Lower leg skin (tissue), 4 donors: ENCODE data around the gene ST14. TPM values are rescaled to one million over a fixed set of nuclear protein-coding genes. Genes with fewer than 3 reads are reported as not detected.
"Not testable (repeated sequence)": the region's sequence is repeated elsewhere in the genome, so short reads cannot be mapped to it uniquely, and the experiment has no call there.

Experiments used
- DNase-seq, 2 donors: peaks; one replicate each; pipeline ENCODE4 v3.0.0-alpha.2; 2019; ENCODE audit warnings: low spot score in 2 of 2
- H3K4me3 ChIP-seq: fragments of 200-600 bp; sonication (generic); 2 replicates; pipeline ENCODE4 v1.5.1; 2017; ENCODE audit warnings: mild to moderate bottlenecking, low read depth; ENCODE audit not compliant: poor library complexity, severe bottlenecking
- POLR2A ChIP-seq, 2 donors: fragments of 450-650 bp; IDR thresholded peaks; one replicate each; pipeline ENCODE4 v1.6.1; 2016 to 2017; ENCODE audit warnings: antibody characterized with exemption in 2 of 2, mild to moderate bottlenecking in 1 of 2, moderate library complexity in 1 of 2
- WGBS, 2 donors: methylation state at CpG; one replicate each; pipeline ENCODE4 v1.1.5; 2018; 5-methylcytosine and 5-hydroxymethylcytosine counted together
- intact Hi-C: fragments of 100-400 bp; cut with DNase I; formaldehyde crosslinking; loops from one replicate; pipeline ENCODE4 v1.15.0; 2023; ENCODE audit warnings: low total_unique reads
- total RNA-seq, 4 donors: library from RNA; depleted of rRNA; stranded (reverse); fragments of >200 nt; gene quantifications; one replicate each; pipeline ENCODE4 v1.1.0, GENCODE V29; 2016
- TF ChIP-seq, protein P1 (sequence below), 3 donors: fragments of 450-650 bp; IDR thresholded peaks; one replicate each; pipeline ENCODE4 v1.5.1; 2016; ENCODE audit warnings: antibody characterized with exemption in 3 of 3, mild to moderate bottlenecking in 3 of 3, moderate library complexity in 2 of 3

ST14 gene
- total RNA-seq, 4 donors from 2014 or later, result 75.4 to 107 (median 87.1) TPM

- no peak for DNase-seq
- no peak overlapping the region for H3K4me3 ChIP-seq
- TF ChIP-seq POLR2A (IDR thresholded peaks at IDR 0.05), result no peak
- TF ChIP-seq, protein P1, sequence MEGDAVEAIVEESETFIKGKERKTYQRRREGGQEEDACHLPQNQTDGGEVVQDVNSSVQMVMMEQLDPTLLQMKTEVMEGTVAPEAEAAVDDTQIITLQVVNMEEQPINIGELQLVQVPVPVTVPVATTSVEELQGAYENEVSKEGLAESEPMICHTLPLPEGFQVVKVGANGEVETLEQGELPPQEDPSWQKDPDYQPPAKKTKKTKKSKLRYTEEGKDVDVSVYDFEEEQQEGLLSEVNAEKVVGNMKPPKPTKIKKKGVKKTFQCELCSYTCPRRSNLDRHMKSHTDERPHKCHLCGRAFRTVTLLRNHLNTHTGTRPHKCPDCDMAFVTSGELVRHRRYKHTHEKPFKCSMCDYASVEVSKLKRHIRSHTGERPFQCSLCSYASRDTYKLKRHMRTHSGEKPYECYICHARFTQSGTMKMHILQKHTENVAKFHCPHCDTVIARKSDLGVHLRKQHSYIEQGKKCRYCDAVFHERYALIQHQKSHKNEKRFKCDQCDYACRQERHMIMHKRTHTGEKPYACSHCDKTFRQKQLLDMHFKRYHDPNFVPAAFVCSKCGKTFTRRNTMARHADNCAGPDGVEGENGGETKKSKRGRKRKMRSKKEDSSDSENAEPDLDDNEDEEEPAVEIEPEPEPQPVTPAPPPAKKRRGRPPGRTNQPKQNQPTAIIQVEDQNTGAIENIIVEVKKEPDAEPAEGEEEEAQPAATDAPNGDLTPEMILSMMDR (IDR thresholded peaks at IDR 0.05), result no peak
- intact Hi-C loops, result no loop called here
These were observed 74.7 kb downstream of the ST14 start for GRCh38 chr11:130234315-130234714.

- 85 to 92% methylated on average over 6 of the region's 6 CpGs for WGBS, 2 donors
- no peak overlapping the region for H3K4me3 ChIP-seq
- TF ChIP-seq, protein P1 (IDR thresholded peaks at IDR 0.05), result no peak
- TF ChIP-seq POLR2A (IDR thresholded peaks at IDR 0.05), result no peak
- DNase-seq, result no peak
- intact Hi-C loops, result no loop called here
These were observed 77.9 kb downstream of the ST14 start for GRCh38 chr11:130237282-130238006.

DNA sequence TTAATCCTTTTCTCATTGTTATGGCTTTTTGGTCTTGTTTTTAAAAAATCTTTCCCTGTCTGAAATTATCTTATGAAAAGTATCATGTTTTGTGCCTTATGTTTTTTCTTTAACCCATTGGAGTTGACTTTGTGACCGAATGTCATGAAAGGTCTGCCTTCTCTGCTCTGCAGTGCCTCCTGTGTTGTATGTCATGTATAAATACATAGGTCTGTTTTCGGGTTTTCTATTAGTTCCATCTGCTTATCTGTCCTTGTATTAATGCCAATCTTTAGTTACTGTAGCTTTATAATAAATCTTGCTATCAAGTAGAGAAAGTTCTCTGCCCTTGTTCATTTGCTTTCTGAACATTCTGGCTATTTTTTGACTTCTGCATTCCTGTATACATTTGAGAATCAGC, 82.1 kb downstream of the ST14 start:
- intact Hi-C loops, result no loop called here
- DNase-seq, result no peak
- no peak overlapping the region for H3K4me3 ChIP-seq
- 92 to 94% methylated on average over 2 of the region's 2 CpGs for WGBS, 2 donors
- TF ChIP-seq, protein P1 (IDR thresholded peaks at IDR 0.05), result no peak
- TF ChIP-seq POLR2A (IDR thresholded peaks at IDR 0.05), result no peak

DNA sequence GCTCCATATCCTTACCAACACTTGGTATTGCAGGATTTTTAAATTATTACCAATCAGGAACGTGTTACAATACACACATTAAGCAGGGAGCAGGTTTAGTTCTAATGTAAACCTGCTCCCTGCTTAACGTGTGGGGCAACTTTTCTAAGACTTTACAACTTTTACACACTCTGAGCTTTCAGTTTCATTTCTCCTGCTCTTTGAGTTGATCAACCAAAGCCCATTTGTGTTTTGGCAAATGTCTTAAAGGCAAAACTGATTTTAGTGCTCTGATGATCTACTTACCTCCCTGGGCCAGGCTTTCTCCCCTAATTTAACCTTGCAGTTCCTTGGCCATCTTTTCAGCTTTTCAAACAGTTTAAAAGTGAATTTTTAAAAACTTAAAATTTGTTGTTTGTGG, 84.2 kb downstream of the ST14 start:
- 69 to 73% methylated on average over 2 of the region's 2 CpGs for WGBS, 2 donors
- DNase-seq, result no peak
- no peak overlapping the region for H3K4me3 ChIP-seq
- intact Hi-C loops, result no loop called here
- TF ChIP-seq, protein P1 (IDR thresholded peaks at IDR 0.05), result no peak
- no peak for TF ChIP-seq POLR2A (IDR thresholded peaks at IDR 0.05)

DNA sequence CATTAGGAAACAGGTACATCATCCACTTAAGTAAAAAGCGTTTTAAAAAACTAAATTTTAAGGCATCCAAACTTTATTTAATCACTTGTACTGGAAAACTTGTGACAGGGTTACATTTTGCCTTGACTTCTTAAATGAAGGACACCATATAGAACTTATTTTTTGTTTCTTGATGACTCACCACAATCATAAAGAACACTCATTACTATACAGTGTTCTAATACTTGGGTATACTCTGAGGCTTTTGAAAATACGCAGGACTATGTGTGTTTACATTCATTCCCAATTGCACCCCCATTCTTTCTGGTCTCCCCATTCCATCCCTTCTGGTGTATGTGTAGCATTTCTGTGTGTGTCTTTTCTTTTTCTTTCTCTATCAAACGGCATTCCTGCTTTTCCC, 85.3 kb downstream of the ST14 start:
- no peak overlapping the region for H3K4me3 ChIP-seq
- 93 to 94% methylated on average over 3 of the region's 3 CpGs for WGBS, 2 donors
- TF ChIP-seq, protein P1 (IDR thresholded peaks at IDR 0.05), result no peak
- intact Hi-C loops, result no loop called here
- no peak for DNase-seq

- H3K4me3 ChIP-seq, DNase-seq, intact Hi-C loops: not testable (repeated sequence)
- WGBS, 2 donors, result 92 to 94% methylated on average over 6 of the region's 6 CpGs
These were observed 85.8 kb downstream of the ST14 start for GRCh38 chr11:130245375-130245774.
